NCI-H446 treated with DMSO at 0.1 percent for 48 hours (cell line): Measurements from ENCODE around the gene CAMK1D.
A peak's percentile ranks its signal among the peaks of the same experiment; 100 is the strongest.
"Not testable (repeated sequence)": the region's sequence is repeated elsewhere in the genome, so short reads cannot be mapped to it uniquely, and the experiment has no call there.

Experiments
- DNase-seq: peaks from one replicate; lab custom pipeline; 2025; lab: John Stamatoyannopoulos, UW

CAMK1D gene

GRCh38 chr10:12854988-12855387 is 505.6 kb downstream of the CAMK1D start:
- no peak for DNase-seq

- no peak for DNase-seq
Observed at GRCh38 chr10:12862459-12862858, 513.1 kb downstream of the CAMK1D start.

GRCh38 chr10:12865515-12865914 is 516.2 kb downstream of the CAMK1D start:
- DNase-seq, result not testable (repeated sequence)

GRCh38 chr10:12868229-12868628 is 518.9 kb downstream of the CAMK1D start:
- DNase-seq, result no peak

GRCh38 chr10:12869427-12869826 is 520.1 kb downstream of the CAMK1D start:
- DNase-seq, result no peak

GRCh38 chr10:12872577-12872976 is 523.2 kb downstream of the CAMK1D start:
- DNase-seq, result no peak

GRCh38 chr10:12873172-12873571 is 523.8 kb downstream of the CAMK1D start:
- no peak for DNase-seq

GRCh38 chr10:12874501-12874900 is 525.2 kb downstream of the CAMK1D start:
- DNase-seq, result no peak

GRCh38 chr10:12875100-12875499 is 525.8 kb downstream of the CAMK1D start:
- DNase-seq, result peak; percentile 67

- peak; percentile 76 for DNase-seq
Observed at GRCh38 chr10:12876266-12876665, 526.9 kb downstream of the CAMK1D start.

GRCh38 chr10:12877150-12877549 is 527.8 kb downstream of the CAMK1D start:
- no peak for DNase-seq

- no peak for DNase-seq
Observed at GRCh38 chr10:12880423-12880822, 531.1 kb downstream of the CAMK1D start.

GRCh38 chr10:12884851-12885250 is 535.5 kb downstream of the CAMK1D start:
- DNase-seq, result no peak
